ENCODE measurements around the gene DIP2C. TPM values are rescaled to one million over a fixed set of nuclear protein-coding genes. Genes with fewer than 3 reads are reported as not detected.

DIP2C gene
- total RNA-seq, 1 donor = 19.9 TPM

- H3K4me3 ChIP-seq (ENCODE audit: low read depth, low read length) = no peak overlapping the region
- TF ChIP-seq, protein P1, sequence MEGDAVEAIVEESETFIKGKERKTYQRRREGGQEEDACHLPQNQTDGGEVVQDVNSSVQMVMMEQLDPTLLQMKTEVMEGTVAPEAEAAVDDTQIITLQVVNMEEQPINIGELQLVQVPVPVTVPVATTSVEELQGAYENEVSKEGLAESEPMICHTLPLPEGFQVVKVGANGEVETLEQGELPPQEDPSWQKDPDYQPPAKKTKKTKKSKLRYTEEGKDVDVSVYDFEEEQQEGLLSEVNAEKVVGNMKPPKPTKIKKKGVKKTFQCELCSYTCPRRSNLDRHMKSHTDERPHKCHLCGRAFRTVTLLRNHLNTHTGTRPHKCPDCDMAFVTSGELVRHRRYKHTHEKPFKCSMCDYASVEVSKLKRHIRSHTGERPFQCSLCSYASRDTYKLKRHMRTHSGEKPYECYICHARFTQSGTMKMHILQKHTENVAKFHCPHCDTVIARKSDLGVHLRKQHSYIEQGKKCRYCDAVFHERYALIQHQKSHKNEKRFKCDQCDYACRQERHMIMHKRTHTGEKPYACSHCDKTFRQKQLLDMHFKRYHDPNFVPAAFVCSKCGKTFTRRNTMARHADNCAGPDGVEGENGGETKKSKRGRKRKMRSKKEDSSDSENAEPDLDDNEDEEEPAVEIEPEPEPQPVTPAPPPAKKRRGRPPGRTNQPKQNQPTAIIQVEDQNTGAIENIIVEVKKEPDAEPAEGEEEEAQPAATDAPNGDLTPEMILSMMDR (IDR thresholded peaks at IDR 0.05; ENCODE audit: insufficient read depth, low read depth, low read length) = no peak
- DNase-seq (ENCODE audit: low read depth) = peak; percentile 11
Measured at GRCh38 chr10:420154-421121, 269.0 kb downstream of the DIP2C start.

GRCh38 chr10:418894-419293 is 270.6 kb downstream of the DIP2C start:
- no peak for DNase-seq (ENCODE audit: low read depth)
- H3K4me3 ChIP-seq (ENCODE audit: low read depth, low read length) = no peak overlapping the region
- TF ChIP-seq, protein P1 (IDR thresholded peaks at IDR 0.05; ENCODE audit: insufficient read depth, low read depth, low read length) = no peak

- TF ChIP-seq, protein P1 (IDR thresholded peaks at IDR 0.05; ENCODE audit: insufficient read depth, low read depth, low read length) = no peak
- no peak overlapping the region for H3K4me3 ChIP-seq (ENCODE audit: low read depth, low read length)
- DNase-seq (ENCODE audit: low read depth) = no peak
Measured at GRCh38 chr10:418226-418625, 271.2 kb downstream of the DIP2C start.

- no peak overlapping the region for H3K4me3 ChIP-seq (ENCODE audit: low read depth, low read length)
- no peak for DNase-seq (ENCODE audit: low read depth)
- TF ChIP-seq, protein P1 (IDR thresholded peaks at IDR 0.05; ENCODE audit: insufficient read depth, low read depth, low read length) = no peak
Measured at GRCh38 chr10:416091-416515, 273.4 kb downstream of the DIP2C start.

DNA sequence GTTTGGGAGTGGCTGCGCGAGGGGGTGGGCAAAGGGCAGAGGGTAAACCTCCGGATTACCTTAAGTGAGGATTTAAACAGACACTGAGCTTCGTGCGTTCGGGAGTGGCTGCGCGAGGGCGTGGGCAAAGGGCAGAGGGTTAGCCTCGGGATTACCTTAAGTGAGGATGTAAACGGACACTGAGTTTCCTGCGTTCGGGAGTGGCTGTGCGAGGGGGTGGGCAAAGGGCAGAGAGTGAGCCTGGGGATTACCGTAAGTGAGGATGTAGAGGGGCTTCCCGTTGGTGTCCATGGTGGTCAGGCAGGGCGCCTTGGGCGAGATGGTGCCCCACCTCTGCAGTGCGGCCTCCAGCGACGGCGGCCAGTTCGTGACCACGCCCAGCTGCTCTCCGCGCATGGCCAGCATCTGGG is 275.8 kb downstream of the DIP2C start:
- H3K4me3 ChIP-seq (ENCODE audit: low read depth, low read length) = no peak overlapping the region
- DNase-seq (ENCODE audit: low read depth) = no peak
- TF ChIP-seq, protein P1 (IDR thresholded peaks at IDR 0.05; ENCODE audit: insufficient read depth, low read depth, low read length) = no peak

- TF ChIP-seq, protein P1 (IDR thresholded peaks at IDR 0.05; ENCODE audit: insufficient read depth, low read depth, low read length) = no peak
- DNase-seq (ENCODE audit: low read depth) = no peak
Measured at GRCh38 chr10:412109-412508, 277.4 kb downstream of the DIP2C start.

More at GRCh38 chr10:412109-412508, 277.4 kb downstream of the DIP2C start:
- no peak overlapping the region for H3K4me3 ChIP-seq (ENCODE audit: low read depth, low read length)
